GM12891 (cell line): ENCODE data around the gene ADAMTS3.

ENCODE experiments used
- POLR2A ChIP-seq: IDR thresholded peaks from 2 replicates; pipeline ENCODE4 v1.6.1; 2011; ENCODE audit warnings: low read depth, low read length, control low read depth
- POLR2AphosphoS5 ChIP-seq: IDR thresholded peaks from 2 replicates; pipeline ENCODE4 v1.6.1; 2011; ENCODE audit warnings: low read depth, low read length, control low read depth

DNA sequence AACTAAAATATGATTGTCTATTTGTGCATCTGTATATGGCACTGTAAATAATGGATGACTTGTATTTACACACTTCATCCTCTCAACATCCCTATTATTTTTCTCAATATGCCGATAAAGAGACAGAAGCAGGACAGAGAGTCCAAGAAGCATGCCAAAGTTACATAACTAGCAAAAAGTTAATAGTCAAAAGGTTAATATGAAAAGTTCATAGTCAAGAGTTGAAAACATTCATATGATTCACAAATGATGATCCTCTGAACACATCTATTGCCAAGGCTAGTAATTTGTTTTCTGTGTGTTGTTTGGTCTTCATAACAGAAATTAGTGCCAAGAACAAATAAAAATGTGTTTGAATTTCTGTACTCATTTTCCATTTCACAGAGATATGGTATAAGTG lies 231.0 kb downstream of the ADAMTS3 start:
- no peak for TF ChIP-seq POLR2AphosphoS5
- no peak for TF ChIP-seq POLR2A
